Activated CD4-positive, alpha-beta T cell treated with anti-CD3 and anti-CD28 coated beads for 36 hours (primary cell): ENCODE measurements around the gene FMR1. TPM values are rescaled to one million over a fixed set of nuclear protein-coding genes. Genes with fewer than 3 reads are reported as not detected.

Source experiments
- ATAC-seq: fragments of 200-7000 bp; cut with Tn5 transposase; one replicate; pipeline ENCODE4 v1.10.0; 2021; ENCODE audit warnings: mild to moderate bottlenecking, moderate library complexity
- CTCF ChIA-PET: fragments of 350-600 bp; sonication (Branson Sonifier 250); formaldehyde crosslinking; loops from one replicate; lab custom pipeline; 2021; ENCODE audit warnings: antibody characterized with exemption; lab: Charles Lee
- POLR2A ChIA-PET: fragments of 350-600 bp; sonication (Branson Sonifier 250); formaldehyde crosslinking; loops from one replicate; lab custom pipeline; 2021; ENCODE audit warnings: antibody characterized with exemption, inconsistent platforms; lab: Charles Lee
- DNase-seq: peaks from one replicate; pipeline ENCODE4 v3.0.0-alpha.2; 2020
- H3K27ac Mint-ChIP-seq: one replicate; pipeline ENCODE4 v1.8.0; 2021; ENCODE audit warnings: mixed read lengths
- H3K27me3 Mint-ChIP-seq: one replicate; pipeline ENCODE4 v1.8.0; 2021; ENCODE audit warnings: mixed read lengths
- H3K36me3 Mint-ChIP-seq: one replicate; pipeline ENCODE4 v1.8.0; 2021; ENCODE audit warnings: low read depth, mixed read lengths
- H3K4me1 Mint-ChIP-seq: one replicate; pipeline ENCODE4 v1.8.0; 2021; ENCODE audit warnings: mixed read lengths
- H3K4me3 Mint-ChIP-seq: one replicate; pipeline ENCODE4 v1.8.0; 2021; ENCODE audit warnings: mild to moderate bottlenecking, moderate library complexity, mixed read lengths
- H3K9me3 Mint-ChIP-seq: one replicate; pipeline ENCODE4 v1.8.0; 2021; ENCODE audit warnings: low read depth, mixed read lengths
- intact Hi-C, 2 experiments: fragments of 100-400 bp; cut with DNase I in 1 of 2; cut with micrococcal nuclease in 1 of 2; formaldehyde crosslinking; loops; one replicate each; pipeline versions ENCODE4 v1.14.2 to v1.15.1; 2022 to 2024; cut with DNase I, micrococcal nuclease
- total RNA-seq, 2 experiments: library from RNA; stranded (reverse); gene quantifications; one replicate each; pipeline ENCODE4 v1.2.3, GENCODE V29; 2021

FMR1 gene
- total RNA-seq, 2 experiments from 2014 or later, result 30.7 to 32.1 TPM

DNA sequence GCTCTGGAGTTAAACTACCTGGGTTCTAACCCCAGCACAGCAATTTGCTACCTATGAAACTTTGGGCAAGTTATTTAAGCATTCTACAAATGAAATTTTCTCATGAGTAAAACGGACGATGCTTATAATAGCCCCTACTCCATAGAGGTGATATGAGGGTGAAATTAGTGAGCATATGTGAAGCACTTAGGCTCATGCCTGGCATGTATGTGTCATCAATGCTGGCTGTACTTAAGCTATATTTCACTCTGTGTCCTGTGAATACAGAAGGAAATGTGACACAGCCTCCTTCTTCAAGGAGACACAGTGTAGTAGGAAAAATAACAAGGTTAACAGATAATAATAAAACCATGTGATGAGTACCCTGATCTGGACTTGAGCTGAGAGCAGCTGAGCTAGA, 49.0 kb downstream of the FMR1 start:
- no peaks in the 10 kb centered on the region for H3K9me3 Mint-ChIP-seq
- ChIA-PET POLR2A (no interaction called here), CTCF (no interaction called here)
- no peaks in the 10 kb centered on the region for H3K4me1 Mint-ChIP-seq
- DNase-seq (no peak), ATAC-seq (no peak)
- peaks cover 4% of the 10 kb centered on the region for H3K27me3 Mint-ChIP-seq
- no peak overlapping the region for H3K27ac Mint-ChIP-seq
- H3K36me3 Mint-ChIP-seq, result no peaks in the 10 kb centered on the region
- H3K4me3 Mint-ChIP-seq, result no peak overlapping the region
- intact Hi-C loops, result no loop called here

DNA sequence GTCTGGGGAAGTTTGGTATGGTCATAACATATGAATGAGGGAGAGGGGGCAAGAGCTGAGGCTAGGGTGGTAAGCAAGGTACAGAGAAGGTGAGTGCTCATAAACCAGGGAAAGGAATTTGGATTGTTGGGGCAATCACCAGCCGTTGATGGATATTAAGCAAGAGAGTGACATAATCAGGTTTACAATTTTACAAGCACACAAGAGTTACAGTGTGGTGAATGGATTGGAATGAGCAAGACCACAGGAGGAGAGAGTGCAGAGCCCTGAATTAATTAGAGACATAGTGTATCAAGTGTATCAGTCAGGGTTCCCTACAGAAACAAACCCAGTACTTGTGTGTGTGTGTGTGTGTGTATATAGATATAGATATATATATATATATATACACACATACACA, 50.8 kb downstream of the FMR1 start:
- Mint-ChIP-seq H3K9me3 (no peaks in the 10 kb centered on the region), H3K27ac (no peak overlapping the region), H3K27me3 (peaks cover 4% of the 10 kb centered on the region), H3K4me3 (no peak overlapping the region), H3K4me1 (no peaks in the 10 kb centered on the region), H3K36me3 (no peaks in the 10 kb centered on the region)
- POLR2A ChIA-PET, result no interaction called here
- ATAC-seq (no peak), DNase-seq (no peak)
- CTCF ChIA-PET, result no interaction called here
- intact Hi-C loops, result no loop called here

DNA sequence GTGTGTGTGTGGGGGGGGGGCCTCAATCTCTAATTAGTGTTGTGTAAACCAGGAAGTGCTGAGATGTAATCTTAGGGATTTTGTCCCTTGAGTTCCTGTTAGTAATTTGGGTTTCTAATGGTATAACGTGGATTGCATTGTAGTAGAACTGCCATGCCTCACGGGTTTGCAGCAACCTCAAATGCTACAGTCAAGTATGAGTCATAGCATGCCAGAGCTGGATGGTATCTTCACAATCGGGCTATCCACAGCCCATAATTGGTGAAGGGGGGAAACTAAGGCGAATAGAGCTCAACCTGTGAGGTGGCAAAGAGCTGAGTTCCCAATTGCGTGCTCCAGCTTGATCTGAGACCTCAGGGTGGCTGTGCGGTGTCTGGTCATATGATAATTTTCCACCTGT, 67.2 kb downstream of the FMR1 start:
- no peak overlapping the region for H3K27ac Mint-ChIP-seq
- POLR2A ChIA-PET, result no interaction called here
- H3K9me3 Mint-ChIP-seq, result no peaks in the 10 kb centered on the region
- H3K36me3 Mint-ChIP-seq, result no peaks in the 10 kb centered on the region
- H3K4me3 Mint-ChIP-seq, result no peak overlapping the region
- no peaks in the 10 kb centered on the region for H3K4me1 Mint-ChIP-seq
- intact Hi-C loops, result no loop called here
- ATAC-seq, result no peak
- DNase-seq, result no peak
- H3K27me3 Mint-ChIP-seq, result no peaks in the 10 kb centered on the region
- CTCF ChIA-PET, result no interaction called here

DNA sequence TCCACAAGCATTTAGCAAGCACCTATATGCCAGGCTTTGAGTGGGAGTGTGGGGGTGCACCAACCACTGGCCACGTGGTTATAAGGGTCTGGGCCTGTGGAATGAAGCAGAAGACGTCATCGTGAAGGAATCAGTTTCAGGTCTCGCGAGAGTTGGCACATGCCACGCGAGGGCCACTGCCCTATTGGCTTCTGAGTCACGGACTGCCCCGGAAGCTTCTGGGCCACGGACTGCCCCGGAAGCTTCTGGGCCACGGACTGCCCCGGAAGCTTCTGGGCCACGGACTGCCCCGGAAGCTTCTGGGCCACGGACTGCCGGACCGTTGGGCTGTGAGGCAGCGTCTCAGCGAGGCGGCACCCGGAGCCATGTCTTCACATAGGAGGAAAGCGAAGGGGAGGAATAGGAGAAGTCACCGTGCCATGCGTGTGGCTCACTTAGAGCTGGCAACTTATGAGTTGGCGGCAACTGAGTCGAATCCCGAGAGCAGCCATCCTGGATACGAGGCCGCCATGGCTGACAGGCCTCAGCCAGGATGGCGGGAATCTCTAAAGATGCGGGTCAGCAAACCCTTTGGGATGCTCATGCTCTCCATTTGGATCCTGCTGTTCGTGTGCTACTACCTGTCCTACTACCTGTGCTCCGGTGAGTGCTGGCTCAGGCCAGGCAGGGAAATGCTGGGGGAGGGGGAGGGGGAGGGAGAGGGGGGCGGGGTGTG, 69.5 kb downstream of the FMR1 start, which contains the start of gene FMR1NB:
FMR1NB (plus strand) TSS at position 300 of the 715 bp plus-strand sequence; CDS start at position 366, 66 bp downstream.
- ChIA-PET POLR2A (no interaction called here), CTCF (no interaction called here)
- Mint-ChIP-seq H3K4me1 (no peaks in the 10 kb centered on the region), H3K27ac (no peak within 1 kb of the TSS), H3K36me3 (no peaks in the 10 kb centered on the region), H3K9me3 (no peaks in the 10 kb centered on the region), H3K27me3 (no peaks in the 10 kb centered on the region), H3K4me3 (no peak within 1 kb of the TSS)
- ATAC-seq (no peak), DNase-seq (no peak)
- intact Hi-C loops, result no loop called here

Other genes starting within 250 kb of the FMR1 start
- gene FMR1NB, start 69.4 kb downstream of the FMR1 start, total RNA-seq, result not detected